Stimulated activated CD8-positive, alpha-beta memory T cell treated with anti-CD3 and anti-CD28 coated beads, Interleukin-4, amount 100 ng/mL, for 24 hours (primary cell): Measurements from ENCODE around the gene SEPHS2.
"Not testable (repeated sequence)": the region's sequence is repeated elsewhere in the genome, so short reads cannot be mapped to it uniquely, and the experiment has no call there.

Experiments
- DNase-seq: peaks from one replicate; pipeline ENCODE4 v3.0.0-alpha.2; 2020; ENCODE audit warnings: low read depth

Gene SEPHS2, protein sequence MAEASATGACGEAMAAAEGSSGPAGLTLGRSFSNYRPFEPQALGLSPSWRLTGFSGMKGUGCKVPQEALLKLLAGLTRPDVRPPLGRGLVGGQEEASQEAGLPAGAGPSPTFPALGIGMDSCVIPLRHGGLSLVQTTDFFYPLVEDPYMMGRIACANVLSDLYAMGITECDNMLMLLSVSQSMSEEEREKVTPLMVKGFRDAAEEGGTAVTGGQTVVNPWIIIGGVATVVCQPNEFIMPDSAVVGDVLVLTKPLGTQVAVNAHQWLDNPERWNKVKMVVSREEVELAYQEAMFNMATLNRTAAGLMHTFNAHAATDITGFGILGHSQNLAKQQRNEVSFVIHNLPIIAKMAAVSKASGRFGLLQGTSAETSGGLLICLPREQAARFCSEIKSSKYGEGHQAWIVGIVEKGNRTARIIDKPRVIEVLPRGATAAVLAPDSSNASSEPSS

GRCh38 chr16:30445408-30446202 lies at the start of gene SEPHS2:
Gene SEPHS2, minus strand, starts transcription at chr16:30445874. Its CDS starts 147 bp downstream, at chr16:30445727.
- DNase-seq = peak; percentile 92

DNA sequence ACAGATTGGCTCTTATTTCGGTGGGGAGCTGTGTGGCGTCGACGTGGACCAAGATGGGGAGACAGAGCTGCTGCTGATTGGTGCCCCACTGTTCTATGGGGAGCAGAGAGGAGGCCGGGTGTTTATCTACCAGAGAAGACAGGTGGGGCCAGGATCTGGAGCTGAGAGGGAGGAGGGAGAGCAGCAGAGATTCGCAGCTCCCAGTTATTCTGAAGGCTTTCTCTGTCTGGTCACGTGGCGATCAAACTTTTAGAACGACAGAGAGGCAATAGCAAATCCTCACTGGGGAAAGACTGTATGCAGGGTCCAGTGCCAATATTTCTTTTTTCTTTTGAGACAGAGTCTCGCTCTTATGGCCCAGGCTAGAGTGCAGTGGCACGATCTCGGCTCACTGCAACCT lies 49.0 kb upstream of the SEPHS2 start:
- DNase-seq = no peak

DNA sequence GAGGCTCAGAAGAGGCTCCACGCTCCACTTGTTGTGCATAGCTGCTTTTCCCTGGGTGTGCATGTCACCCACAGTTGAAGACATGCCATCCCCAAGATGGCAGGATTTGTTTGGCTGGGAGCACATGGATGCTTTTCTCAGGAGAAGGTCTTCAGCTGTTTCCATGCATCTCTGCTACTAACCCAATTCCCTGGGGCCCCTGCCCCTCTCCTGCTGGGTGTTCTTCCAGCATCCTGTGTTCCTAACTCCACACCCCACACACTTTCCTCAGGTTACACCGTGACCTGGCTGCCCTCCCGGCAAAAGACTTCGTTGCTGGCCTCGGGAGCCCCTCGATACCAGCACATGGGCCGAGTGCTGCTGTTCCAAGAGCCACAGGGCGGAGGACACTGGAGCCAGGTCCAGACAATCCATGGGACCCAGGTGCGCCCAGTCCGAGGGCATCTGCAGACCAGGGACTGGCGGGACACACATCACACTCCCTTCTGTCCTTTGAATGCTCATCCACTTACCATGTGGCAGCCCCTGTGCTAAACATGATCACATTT lies 48.3 kb upstream of the SEPHS2 start:
- no peak for DNase-seq

DNA sequence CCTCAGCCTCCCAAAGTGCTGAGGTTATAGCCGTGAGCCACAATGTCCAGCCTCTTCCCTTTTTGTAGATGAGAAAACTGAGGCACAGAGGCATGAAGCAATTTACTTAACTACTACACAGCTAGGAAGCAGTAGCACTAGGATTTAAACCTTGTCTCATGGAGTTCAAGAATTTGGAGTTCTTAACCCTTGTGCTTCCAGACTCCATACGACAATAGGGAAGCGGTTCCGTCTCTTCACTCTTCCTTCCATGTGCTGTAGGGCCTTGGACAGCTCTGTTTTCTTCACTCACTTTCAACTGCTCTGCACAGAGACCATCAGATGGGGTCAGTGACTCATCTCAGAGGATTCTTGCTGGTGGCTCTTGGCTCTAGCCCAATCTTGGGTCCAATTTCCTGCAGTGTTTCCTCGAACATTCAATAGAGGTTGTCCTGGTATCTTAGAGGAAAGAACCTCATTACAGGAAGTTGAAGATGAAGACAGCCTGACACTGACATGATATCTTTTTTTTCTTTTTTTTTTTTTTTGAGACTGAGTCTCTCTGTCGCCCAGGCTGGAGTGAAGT lies 46.2 kb upstream of the SEPHS2 start:
- DNase-seq = no peak

DNA sequence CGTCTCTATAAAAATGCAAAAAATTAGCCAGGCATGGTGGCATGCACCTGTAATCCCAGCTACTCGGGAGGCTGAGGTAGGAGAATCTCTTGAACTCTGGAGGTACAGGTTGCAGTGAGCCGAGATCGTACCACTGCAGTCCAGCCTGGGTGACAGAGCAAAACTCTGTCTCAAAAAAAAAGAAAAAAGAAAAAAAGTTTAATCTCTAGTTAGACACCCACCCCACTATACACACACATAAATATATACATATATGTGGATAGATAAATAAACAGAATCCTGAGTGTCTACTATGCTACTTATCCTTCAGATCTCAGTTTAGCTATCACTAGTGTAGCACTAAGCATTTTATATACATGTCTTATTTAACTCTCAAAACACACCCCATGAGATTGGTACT lies 45.6 kb upstream of the SEPHS2 start:
- no peak for DNase-seq

DNA sequence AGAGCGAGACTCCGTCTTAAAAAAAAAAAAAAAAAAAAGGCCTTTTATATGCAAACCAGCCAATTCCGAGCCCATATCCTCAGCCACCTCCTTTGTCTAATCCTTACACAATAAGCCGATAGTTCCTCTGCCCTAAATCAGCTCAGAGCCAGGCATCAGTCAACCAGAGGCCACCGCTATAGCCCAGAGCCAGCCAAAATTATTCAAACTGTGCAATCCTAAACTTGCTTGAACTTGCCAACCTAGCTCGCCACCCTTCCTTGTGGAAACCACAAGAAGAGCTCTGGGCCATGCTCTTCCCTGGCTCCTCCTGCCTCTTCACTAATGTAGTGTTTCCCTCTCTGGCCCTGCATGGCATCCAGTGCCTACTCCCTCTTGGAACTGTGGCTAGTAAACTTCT lies 44.5 kb upstream of the SEPHS2 start:
- DNase-seq = no peak

- DNase-seq = no peak
These were observed 43.3 kb upstream of the SEPHS2 start for GRCh38 chr16:30488764-30489605.

DNA sequence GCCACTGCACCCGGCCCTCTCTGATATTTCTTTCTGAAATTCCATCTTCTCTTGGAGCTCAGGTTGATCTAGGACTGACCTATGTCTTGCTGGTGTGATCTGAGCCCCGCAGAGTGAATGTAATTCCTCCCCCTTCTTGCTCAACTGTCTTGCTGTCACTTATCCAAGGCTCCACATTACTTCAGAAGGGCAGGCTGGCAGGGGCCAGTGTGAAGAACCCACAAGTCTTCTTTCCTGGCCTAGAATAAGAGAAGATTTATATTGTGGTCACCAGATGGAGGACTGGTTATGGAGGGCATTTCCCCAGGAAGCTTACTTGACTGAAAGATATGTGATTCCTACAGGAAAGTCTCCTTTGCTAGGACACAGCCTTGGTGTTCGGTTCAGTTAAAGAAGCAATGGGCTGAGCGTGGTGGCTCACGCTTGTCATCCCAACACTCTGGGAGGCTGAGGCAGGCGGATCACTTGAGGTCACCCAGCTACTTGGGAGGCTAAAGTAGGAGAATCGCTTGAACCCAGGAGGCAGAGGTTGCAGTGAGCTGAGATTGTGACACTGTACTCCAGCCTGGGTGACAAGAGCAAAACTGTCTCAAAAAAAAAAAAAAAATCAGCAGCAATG lies 40.3 kb upstream of the SEPHS2 start:
- DNase-seq = no peak

DNA sequence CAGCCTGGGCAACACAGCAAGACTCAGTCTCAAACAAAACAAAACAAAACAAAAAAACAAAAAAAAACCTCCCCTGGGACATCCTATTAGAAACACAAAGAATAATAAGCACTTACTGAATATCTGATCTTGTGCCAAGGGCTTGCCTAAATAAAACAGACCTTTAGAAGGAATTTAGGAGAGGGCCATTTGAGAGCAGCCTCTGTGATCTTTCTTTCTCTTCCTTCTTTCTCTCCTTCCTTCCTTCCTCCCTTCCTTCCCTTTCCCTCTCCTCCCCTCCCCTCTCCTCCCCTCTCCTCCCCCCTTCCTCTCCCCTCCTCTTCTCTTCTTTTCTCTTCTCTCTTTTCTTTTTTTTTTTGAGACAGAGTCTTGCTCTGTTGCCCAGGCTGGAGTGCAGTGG lies 39.2 kb upstream of the SEPHS2 start:
- no peak for DNase-seq

DNA sequence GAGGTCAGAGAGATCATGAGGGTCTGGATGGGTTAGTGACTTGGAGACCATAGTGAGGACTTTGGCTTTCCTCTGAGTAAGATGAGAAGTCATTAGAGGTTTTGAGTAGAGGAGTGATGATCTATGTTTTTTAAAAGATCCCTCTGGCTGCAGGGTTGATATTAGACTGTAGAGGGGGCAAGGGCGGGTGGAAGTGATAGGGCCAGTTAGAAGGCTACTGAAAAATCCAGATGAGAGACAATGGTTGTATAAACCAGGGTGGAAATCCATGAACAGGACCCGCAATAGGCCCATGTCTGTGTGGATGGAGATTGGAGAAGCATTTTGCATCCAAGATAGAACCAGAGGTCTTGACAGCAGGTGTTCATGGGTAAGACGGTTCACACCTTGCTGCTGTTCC lies 36.7 kb upstream of the SEPHS2 start:
- DNase-seq = no peak

GRCh38 chr16:30481381-30481780 lies 35.7 kb upstream of the SEPHS2 start:
- DNase-seq = no peak

DNA sequence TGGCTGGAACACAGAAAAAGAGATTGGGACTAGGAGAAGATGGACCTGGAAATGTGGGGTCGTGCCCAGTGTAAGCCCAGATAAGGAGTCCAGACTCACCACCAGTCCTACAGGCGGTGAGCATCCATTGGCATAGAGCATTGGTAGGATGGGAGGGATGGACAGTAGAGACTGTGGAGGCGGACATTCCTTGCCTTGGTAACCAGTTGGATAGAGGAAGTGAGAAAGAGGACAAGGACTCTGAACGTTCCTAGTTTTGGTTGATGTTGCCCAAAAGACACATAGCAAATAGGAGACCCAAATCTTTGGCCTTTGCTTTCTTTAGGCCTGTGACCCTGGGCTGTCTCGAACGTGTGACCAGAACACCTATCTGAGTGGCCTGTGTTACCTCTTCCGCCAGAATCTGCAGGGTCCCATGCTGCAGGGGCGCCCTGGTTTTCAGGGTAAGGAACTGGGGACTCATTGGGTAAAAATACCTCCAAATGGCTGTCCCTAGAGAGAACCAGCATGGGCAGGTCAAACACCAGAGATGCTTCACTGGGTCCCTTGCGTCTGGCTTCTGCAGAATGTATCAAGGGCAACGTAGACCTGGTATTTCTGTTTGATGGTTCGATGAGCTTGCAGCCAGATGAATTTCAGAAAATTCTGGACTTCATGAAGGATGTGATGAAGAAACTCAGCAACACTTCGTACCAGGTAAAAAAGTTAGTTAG lies 33.2 kb upstream of the SEPHS2 start:
- no peak for DNase-seq

DNA sequence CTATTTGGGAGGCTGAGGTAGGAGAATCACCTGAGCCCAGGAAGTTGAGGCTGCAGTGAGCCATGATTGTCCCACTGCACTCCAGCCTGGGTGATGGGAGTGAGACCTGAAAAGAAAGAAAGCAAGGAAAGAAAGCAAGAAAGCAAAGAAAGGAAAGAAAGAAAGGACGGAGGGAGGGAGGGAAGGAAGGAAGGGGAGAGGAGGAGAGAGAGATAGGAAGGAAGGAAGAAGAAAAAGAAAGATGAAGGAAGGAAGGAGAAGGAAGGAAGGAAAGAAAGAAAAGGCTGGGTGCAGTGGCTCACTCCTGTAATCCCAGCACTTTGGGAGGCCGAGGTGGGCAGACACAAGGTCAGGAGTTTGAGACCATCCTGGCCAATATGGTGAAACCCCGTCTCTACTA lies 32.1 kb upstream of the SEPHS2 start:
- DNase-seq = not testable (repeated sequence)

DNA sequence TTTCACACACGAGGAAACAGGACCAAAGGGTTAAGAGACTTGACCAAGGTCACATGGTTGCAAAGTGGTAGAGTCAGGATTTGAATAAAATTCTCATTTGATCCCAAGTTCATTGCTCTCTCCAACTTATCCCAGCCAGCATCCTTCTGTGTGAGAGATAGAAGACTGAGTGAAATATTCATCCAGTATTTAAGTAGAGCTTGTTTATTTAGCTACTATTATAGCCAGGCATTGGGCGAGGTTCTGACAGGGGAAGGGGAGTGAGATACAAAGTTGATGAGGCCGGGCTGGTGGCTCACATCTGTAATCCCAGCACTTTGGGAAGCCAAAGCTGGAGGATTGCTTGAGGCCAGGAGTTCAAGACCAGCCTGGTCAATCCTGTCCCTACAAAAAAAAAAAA lies 31.3 kb upstream of the SEPHS2 start:
- no peak for DNase-seq

DNA sequence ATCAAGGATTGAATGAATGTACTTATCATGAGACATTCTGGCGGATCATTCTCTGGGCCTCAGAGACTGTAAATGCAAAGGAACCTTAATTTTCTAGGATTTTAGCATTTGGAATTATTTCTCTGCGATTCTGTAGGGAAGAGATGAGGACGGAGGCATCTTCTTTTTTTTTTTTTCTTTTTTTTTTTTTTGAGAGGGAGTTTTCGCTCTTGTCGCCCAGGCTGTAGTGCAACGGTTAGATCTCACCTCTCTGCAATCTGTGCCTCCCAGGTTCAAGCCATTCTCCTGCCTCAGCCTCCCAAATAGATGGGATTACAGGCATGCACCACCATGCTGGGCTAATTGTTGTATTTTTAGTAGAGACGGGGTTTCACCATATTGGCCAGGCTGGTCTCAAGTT lies 29.0 kb upstream of the SEPHS2 start:
- DNase-seq = no peak

- no peak for DNase-seq
These were observed 28.4 kb upstream of the SEPHS2 start for GRCh38 chr16:30474074-30474452.

- DNase-seq = peak; percentile 74
These were observed 27.8 kb upstream of the SEPHS2 start for GRCh38 chr16:30473231-30474073.

- peak; percentile 79 for DNase-seq
These were observed 26.8 kb upstream of the SEPHS2 start, which contains the start of gene ITGAL for GRCh38 chr16:30472328-30472942. Gene ITGAL, plus strand, starts transcription at chr16:30472742. Its CDS starts 96 bp downstream, at chr16:30472838.

- no peak for DNase-seq
These were observed 24.9 kb upstream of the SEPHS2 start for GRCh38 chr16:30470632-30470995.
